Measurements from ENCODE around the gene EDDM3A. TPM values are rescaled to one million over a fixed set of nuclear protein-coding genes. Genes with fewer than 3 reads are reported as not detected.

The EDDM3A gene
- total RNA-seq, 2 experiments from 2014 or later = not detected

DNA sequence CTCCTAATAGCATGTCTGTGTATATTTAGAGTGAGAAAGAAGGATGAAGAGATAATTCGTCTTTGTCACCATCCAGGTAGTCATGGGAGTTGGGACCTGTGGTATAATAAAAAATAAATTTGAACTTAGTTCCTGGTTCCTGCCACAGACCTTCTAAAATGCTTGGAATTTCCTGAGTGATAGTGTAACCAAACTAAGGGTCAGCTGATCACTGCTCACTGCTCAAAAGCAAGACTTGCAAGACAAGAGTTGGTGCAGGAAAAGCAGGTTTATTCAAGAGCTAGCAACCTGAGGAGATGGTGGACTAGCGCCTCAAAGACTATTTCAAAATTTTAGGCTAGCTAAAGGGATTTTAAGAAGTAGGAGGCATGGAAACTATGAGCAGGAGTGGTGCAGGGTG is 38.1 kb upstream of the EDDM3A start:
- intact Hi-C loops (cut with micrococcal nuclease; ENCODE audit: unreplicated experiment) = no loop called here
- H3K36me3 ChIP-seq (ENCODE audit: insufficient read depth, low read length) = no peaks in the 10 kb centered on the region
- DNase-seq (ENCODE audit: low spot score) = no peak
- H3K79me2 ChIP-seq (ENCODE audit: insufficient read depth, low read depth, low read length) = no peaks in the 10 kb centered on the region
- H3K27ac ChIP-seq (ENCODE audit: low read depth, low read length, poor library complexity, severe bottlenecking) = no peak overlapping the region
- no peak overlapping the region for H3K4me2 ChIP-seq (ENCODE audit: low read length)
- TF ChIP-seq, protein P1, sequence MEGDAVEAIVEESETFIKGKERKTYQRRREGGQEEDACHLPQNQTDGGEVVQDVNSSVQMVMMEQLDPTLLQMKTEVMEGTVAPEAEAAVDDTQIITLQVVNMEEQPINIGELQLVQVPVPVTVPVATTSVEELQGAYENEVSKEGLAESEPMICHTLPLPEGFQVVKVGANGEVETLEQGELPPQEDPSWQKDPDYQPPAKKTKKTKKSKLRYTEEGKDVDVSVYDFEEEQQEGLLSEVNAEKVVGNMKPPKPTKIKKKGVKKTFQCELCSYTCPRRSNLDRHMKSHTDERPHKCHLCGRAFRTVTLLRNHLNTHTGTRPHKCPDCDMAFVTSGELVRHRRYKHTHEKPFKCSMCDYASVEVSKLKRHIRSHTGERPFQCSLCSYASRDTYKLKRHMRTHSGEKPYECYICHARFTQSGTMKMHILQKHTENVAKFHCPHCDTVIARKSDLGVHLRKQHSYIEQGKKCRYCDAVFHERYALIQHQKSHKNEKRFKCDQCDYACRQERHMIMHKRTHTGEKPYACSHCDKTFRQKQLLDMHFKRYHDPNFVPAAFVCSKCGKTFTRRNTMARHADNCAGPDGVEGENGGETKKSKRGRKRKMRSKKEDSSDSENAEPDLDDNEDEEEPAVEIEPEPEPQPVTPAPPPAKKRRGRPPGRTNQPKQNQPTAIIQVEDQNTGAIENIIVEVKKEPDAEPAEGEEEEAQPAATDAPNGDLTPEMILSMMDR (conservative IDR thresholded peaks at IDR 0.05; ENCODE audit: low read length) = no peak
- no peak for TF ChIP-seq EZH2phosphoT487 (IDR thresholded peaks at IDR 0.05; ENCODE audit: borderline replicate concordance, low read depth, low read length)
- POLR2A ChIA-PET = no interaction called here
- H2AFZ ChIP-seq (ENCODE audit: low read length) = no peak overlapping the region
- BruUV-seq (replicated peaks) = no TSS peak
- CTCF ChIA-PET (ENCODE audit: unreplicated experiment) = no interaction called here
- no peaks in the 10 kb centered on the region for H3K4me1 ChIP-seq (ENCODE audit: insufficient read depth, low read length, poor library complexity, severe bottlenecking)
- no peak overlapping the region for H3K4me3 ChIP-seq (ENCODE audit: low read depth, low read length, poor library complexity, severe bottlenecking)
- H3K9me2 ChIP-seq (ENCODE audit: insufficient read depth, low read length) = no peaks in the 10 kb centered on the region
- no peaks in the 10 kb centered on the region for H3K9me3 ChIP-seq (ENCODE audit: low read length)
- H4K20me1 ChIP-seq (ENCODE audit: insufficient read depth, low read length) = no peaks in the 10 kb centered on the region

DNA sequence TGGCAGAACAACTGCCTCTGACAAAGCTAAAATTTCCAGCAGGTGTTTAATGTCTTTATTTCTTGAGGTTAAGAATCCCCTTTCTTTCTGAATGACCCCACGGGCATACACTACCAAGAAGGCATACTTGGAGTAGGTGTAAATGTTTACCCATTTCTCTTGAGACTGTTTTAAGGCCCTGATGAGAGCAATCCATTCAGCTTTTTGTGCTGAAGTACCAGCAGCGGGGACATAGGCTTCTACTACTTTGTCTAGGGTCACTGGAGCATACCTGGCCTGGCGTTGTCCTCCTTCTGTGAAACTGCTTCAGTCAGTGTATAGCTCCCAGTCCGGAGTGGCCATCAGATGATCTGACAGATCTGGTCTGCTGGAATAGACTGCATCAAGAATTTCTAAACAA is 34.4 kb upstream of the EDDM3A start:
- no peak overlapping the region for H3K4me2 ChIP-seq (ENCODE audit: low read length)
- DNase-seq (ENCODE audit: low spot score) = no peak
- no peaks in the 10 kb centered on the region for H3K4me1 ChIP-seq (ENCODE audit: insufficient read depth, low read length, poor library complexity, severe bottlenecking)
- H3K9me3 ChIP-seq (ENCODE audit: low read length) = no peaks in the 10 kb centered on the region
- no TSS peak for BruUV-seq (replicated peaks)
- intact Hi-C loops (cut with micrococcal nuclease; ENCODE audit: unreplicated experiment) = no loop called here
- no peak overlapping the region for H3K27ac ChIP-seq (ENCODE audit: low read depth, low read length, poor library complexity, severe bottlenecking)
- H4K20me1 ChIP-seq (ENCODE audit: insufficient read depth, low read length) = no peaks in the 10 kb centered on the region
- H3K4me3 ChIP-seq (ENCODE audit: low read depth, low read length, poor library complexity, severe bottlenecking) = no peak overlapping the region
- no peaks in the 10 kb centered on the region for H3K36me3 ChIP-seq (ENCODE audit: insufficient read depth, low read length)
- CTCF ChIA-PET (ENCODE audit: unreplicated experiment) = interaction anchor here (0.6 kb wide), 1 partner anchor 260 kb away, joined by 4 read pairs; no protein-coding TSS in a partner anchor
- no peaks in the 10 kb centered on the region for H3K79me2 ChIP-seq (ENCODE audit: insufficient read depth, low read depth, low read length)
- no peaks in the 10 kb centered on the region for H3K9me2 ChIP-seq (ENCODE audit: insufficient read depth, low read length)
- POLR2A ChIA-PET = interaction anchor here (0.7 kb wide), 1 partner anchor 24 kb away, joined by 4 read pairs; no protein-coding TSS in a partner anchor
- no peak overlapping the region for H2AFZ ChIP-seq (ENCODE audit: low read length)
- no peak for TF ChIP-seq EZH2phosphoT487 (IDR thresholded peaks at IDR 0.05; ENCODE audit: borderline replicate concordance, low read depth, low read length)
- TF ChIP-seq, protein P1 (conservative IDR thresholded peaks at IDR 0.05; ENCODE audit: low read length) = no peak

DNA sequence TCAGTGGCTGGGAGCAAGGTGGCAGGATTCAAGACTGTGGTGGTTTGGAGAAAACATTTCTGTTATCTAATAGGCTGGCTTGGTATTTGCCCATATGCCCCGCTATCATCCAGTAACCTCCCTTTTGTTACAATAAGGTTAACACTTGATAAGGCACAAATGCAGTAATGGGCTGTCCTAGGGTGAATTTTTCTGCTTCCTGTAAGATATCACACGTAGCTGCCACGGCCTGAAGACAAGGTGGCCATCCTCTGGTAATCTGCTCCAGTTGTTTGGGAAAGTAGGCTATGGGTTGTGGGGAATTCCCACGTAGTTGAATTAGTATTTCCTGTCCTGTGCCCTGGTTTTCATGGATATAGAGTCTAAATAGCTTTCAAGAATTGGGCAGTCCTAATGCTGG is 34.0 kb upstream of the EDDM3A start:
- Histone ChIP-seq H3K9me2 (ENCODE audit: insufficient read depth, low read length) (no peaks in the 10 kb centered on the region), H3K79me2 (ENCODE audit: insufficient read depth, low read depth, low read length) (no peaks in the 10 kb centered on the region), H3K4me2 (ENCODE audit: low read length) (no peak overlapping the region), H3K36me3 (ENCODE audit: insufficient read depth, low read length) (no peaks in the 10 kb centered on the region), H2AFZ (ENCODE audit: low read length) (no peak overlapping the region), H3K9me3 (ENCODE audit: low read length) (no peaks in the 10 kb centered on the region), H3K4me1 (ENCODE audit: insufficient read depth, low read length, poor library complexity, severe bottlenecking) (no peaks in the 10 kb centered on the region), H3K4me3 (ENCODE audit: low read depth, low read length, poor library complexity, severe bottlenecking) (no peak overlapping the region), H3K27ac (ENCODE audit: low read depth, low read length, poor library complexity, severe bottlenecking) (no peak overlapping the region), H4K20me1 (ENCODE audit: insufficient read depth, low read length) (no peaks in the 10 kb centered on the region)
- no TSS peak for BruUV-seq (replicated peaks)
- intact Hi-C loops (cut with micrococcal nuclease; ENCODE audit: unreplicated experiment) = no loop called here
- TF ChIP-seq, protein P1 (conservative IDR thresholded peaks at IDR 0.05; ENCODE audit: low read length) = no peak
- TF ChIP-seq EZH2phosphoT487 (IDR thresholded peaks at IDR 0.05; ENCODE audit: borderline replicate concordance, low read depth, low read length) = no peak
- DNase-seq (ENCODE audit: low spot score) = no peak
- ChIA-PET CTCF (ENCODE audit: unreplicated experiment) (no interaction called here), POLR2A (no interaction called here)

Measured in OCI-LY7 (cell line).